Urinary bladder (tissue), 4 donors: ENCODE results near the gene ZNF823. TPM values are rescaled to one million over a fixed set of nuclear protein-coding genes. Genes with fewer than 3 reads are reported as not detected.
"Not testable (repeated sequence)": the region's sequence is repeated elsewhere in the genome, so short reads cannot be mapped to it uniquely, and the experiment has no call there.

ENCODE experiments used
- DNase-seq: peaks from one replicate; pipeline ENCODE4 v3.0.0-alpha.2; 2015; ENCODE audit errors: extremely low spot score
- H3K27ac ChIP-seq: one replicate; pipeline ENCODE4 v1.5.1; 2013; ENCODE audit warnings: low read depth, mild to moderate bottlenecking, moderate library complexity
- H3K36me3 ChIP-seq: one replicate; pipeline ENCODE4 v1.6.1; 2013; ENCODE audit warnings: mild to moderate bottlenecking, moderate library complexity; ENCODE audit not compliant: insufficient read depth
- H3K4me1 ChIP-seq: one replicate; pipeline ENCODE4 v1.6.1; 2013; ENCODE audit warnings: mild to moderate bottlenecking, moderate library complexity; ENCODE audit not compliant: insufficient read depth
- H3K4me3 ChIP-seq: one replicate; pipeline ENCODE4 v1.5.1; 2013; ENCODE audit warnings: low read depth, low read length
- WGBS: extraction: QIAGEN DNeasy Blood & Tissue Kit; methylation state at CpG from one replicate; pipeline ENCODE4 v1.1.7; 2013; 5-methylcytosine and 5-hydroxymethylcytosine counted together
- polyA plus RNA-seq: library from polyadenylated mRNA; stranded (reverse); fragments of 200-250 nt; gene quantifications from one replicate; pipeline ENCODE4 v1.2.3, GENCODE V29; 2013
- total RNA-seq: library from RNA; depleted of rRNA; stranded (reverse); fragments of >200 nt; gene quantifications from one replicate; pipeline ENCODE4 v1.2.3, GENCODE V29; 2014
- donor health status: healthy with polysubstance abuse.
- donor health status: healthy.

The ZNF823 gene
- total RNA-seq (35.1 TPM), polyA plus RNA-seq (3.5 TPM)

DNA sequence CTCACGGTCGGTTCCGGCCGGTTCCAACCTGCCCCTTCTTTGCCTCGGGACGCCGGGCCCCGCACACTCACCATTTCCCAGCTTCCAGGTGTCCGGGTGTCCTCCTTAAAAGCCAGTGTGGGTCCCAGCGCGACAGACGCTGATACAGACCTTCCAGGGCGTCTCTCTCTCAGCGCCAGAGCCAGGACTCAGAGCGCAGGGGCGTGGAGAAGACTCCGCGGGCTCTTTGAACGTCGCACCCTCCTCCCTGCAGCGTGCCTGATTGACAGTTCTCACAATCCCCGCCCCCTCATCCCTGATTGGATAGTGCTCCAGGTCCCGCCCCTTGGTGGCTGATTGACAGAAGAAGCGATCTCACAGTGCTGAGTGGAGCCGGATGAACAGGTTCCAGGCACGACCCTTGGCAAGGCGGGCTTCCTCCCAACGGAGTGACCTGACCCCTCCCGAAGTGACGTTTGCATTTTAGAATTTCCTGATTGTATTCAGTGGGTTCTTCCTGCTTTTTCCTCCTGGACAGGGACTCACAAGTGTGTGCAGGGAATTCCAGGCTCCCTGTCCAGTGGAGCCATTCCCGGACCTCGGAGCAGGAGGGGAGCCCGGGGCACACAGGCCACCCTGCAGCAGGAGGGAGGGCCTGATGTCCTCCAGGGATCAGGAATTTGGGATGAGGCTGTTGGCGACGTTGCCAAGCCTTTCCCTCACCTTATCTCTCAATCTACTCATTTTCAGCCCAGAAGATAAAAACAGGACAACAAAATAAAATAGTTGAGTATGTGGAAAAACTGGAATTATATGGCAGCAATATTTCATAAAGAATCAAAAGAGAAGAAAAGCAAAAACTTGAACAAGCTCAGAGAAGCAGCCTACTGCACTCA, at the start of gene ZNF823:
TSS of gene ZNF823 (minus strand) at position 201 of the 875 bp plus-strand sequence. CDS start at position 74, 127 bp downstream.
- Histone ChIP-seq H3K36me3 (no peaks in the 10 kb centered on the region), H3K4me1 (no peaks in the 10 kb centered on the region), H3K4me3 (peak within 1 kb of the TSS; percentile 76), H3K27ac (peak within 1 kb of the TSS; percentile 88)
- DNase-seq = peak; percentile 100
- under 1% methylated on average over 35 of the region's 35 CpGs for WGBS

- Histone ChIP-seq H3K27ac (no peak overlapping the region), H3K4me1 (no peaks in the 10 kb centered on the region), H3K4me3 (no peak overlapping the region), H3K36me3 (no peaks in the 10 kb centered on the region)
- WGBS = 76% methylated on average over 3 of the region's 3 CpGs
- DNase-seq = no peak
Measured at GRCh38 chr19:11787536-11787935, 48.8 kb upstream of the ZNF823 start.

DNA sequence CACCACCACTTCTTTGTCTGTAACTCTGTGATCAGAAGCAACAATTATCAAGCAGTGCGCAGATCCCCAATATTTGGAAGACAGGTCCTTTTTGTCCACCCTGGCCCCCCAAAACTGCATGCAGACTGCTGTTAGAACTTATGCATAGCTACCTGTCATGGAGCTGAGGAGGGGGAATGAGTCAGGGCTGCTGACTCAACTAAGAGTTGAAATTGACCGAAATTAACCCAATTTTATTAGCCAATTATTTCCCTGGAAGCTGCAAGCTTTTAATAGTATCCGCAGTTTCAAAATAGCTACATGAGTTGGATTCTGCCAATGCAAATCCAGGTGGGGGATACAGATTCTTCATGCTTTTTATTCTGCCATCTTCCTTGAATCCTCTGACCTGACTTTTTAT, 45.6 kb upstream of the ZNF823 start:
- no peaks in the 10 kb centered on the region for H3K4me1 ChIP-seq
- WGBS = 97% methylated on average over 3 of the region's 3 CpGs
- no peak overlapping the region for H3K27ac ChIP-seq
- no peak for DNase-seq
- no peak overlapping the region for H3K4me3 ChIP-seq
- H3K36me3 ChIP-seq = peaks cover 14% of the 10 kb centered on the region

GRCh38 chr19:11783767-11784166, 45.0 kb upstream of the ZNF823 start:
- H3K36me3 ChIP-seq = peaks cover 16% of the 10 kb centered on the region
- H3K4me3 ChIP-seq = no peak overlapping the region
- DNase-seq = no peak
- H3K27ac ChIP-seq = no peak overlapping the region
- no peaks in the 10 kb centered on the region for H3K4me1 ChIP-seq
- 99% methylated on average over 1 of the region's 1 CpG for WGBS

DNA sequence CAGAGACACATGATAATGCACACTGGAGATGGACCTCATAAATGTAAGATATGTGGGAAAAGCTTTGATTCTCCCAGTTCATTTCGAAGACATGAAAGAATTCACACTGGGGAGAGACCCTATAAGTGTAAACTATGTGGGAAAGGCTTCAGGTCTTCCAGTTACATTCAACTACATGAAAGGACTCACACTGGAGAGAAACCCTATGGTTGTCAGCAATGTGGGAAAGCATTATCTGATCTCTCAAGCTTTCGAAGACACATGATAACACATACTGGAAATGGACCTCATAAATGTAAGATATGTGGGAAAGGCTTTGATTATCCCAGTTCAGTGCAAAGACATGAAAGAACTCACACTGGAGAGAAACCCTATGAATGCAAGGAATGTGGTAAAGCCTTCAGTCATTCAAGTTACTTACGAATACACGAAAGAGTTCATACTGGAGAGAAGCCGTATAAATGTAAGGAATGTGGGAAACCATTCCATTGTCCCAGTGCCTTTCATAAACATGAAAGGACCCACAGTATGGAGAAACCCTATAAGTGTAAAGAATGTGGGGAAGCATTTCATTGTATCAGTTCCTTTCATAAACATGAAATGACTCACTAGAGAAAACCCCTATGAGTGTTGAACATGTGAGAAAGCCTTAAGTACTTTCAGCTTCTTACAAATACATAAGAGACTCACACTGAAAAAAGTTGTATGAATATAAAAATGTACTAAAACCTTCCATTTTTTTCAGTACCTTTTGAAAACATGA, 42.7 kb upstream of the ZNF823 start:
- DNase-seq = no peak
- 98% methylated on average over 5 of the region's 5 CpGs for WGBS
- Histone ChIP-seq H3K27ac (no peak overlapping the region), H3K4me3 (no peak overlapping the region), H3K4me1 (no peaks in the 10 kb centered on the region), H3K36me3 (peaks cover 19% of the 10 kb centered on the region)

DNA sequence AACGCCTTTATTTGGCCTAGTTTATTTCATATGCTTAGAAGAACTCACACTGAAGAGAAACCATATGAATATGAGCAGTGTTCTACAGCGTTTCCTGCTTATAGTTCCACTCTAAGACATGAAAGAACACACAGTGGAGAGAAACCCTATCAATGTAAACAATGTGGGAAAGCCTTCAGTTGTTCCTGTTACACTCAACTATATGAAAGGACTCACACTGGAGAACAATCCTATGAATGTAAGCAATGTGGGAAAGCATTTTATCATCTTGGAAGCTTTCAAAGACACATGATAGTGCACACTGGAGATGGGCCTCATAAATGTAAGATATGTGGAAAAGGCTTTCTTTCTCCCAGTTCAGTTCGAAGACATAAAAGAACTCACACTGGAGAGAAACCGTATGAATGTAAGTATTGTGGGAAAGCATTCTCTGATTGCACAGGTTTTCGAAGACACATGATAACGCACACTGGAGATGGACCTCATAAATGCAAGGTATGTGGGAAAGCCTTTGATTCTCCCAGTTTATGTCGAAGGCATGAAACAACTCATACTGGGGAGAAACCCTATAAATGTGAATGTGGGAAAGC, 41.8 kb upstream of the ZNF823 start:
- WGBS = 99% methylated on average over 7 of the region's 7 CpGs
- no peak for DNase-seq
- no peaks in the 10 kb centered on the region for H3K4me1 ChIP-seq
- peaks cover 19% of the 10 kb centered on the region for H3K36me3 ChIP-seq
- no peak overlapping the region for H3K27ac ChIP-seq
- H3K4me3 ChIP-seq = no peak overlapping the region

GRCh38 chr19:11776669-11777068, 37.9 kb upstream of the ZNF823 start:
- peaks cover 19% of the 10 kb centered on the region for H3K36me3 ChIP-seq
- not testable (repeated sequence) for H3K27ac ChIP-seq, H3K4me3 ChIP-seq, H3K4me1 ChIP-seq, DNase-seq
- WGBS = 99% methylated on average over 11 of the region's 11 CpGs

DNA sequence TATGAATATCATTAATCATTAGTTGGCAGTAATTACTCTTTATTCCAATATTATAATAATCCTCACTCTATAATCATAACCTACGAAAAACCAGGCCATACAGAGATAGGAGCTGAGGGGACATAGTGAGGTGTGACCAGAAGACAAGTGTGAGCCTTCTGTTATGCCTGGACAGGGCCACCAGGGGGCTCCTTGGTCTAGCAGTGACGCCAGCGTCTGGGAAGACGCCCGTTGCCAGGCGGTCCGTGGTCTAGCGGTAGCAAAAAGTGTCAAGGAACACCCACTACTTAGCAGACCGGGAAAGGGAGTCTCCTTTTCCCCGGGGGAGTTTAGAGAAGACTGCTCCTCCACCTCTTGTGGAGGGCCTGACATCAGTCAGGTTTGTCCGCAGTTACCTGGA, 32.8 kb upstream of the ZNF823 start:
- WGBS = 74% methylated on average over 11 of the region's 11 CpGs
- not testable (repeated sequence) for H3K27ac ChIP-seq, DNase-seq, H3K4me3 ChIP-seq, H3K4me1 ChIP-seq, H3K36me3 ChIP-seq

DNA sequence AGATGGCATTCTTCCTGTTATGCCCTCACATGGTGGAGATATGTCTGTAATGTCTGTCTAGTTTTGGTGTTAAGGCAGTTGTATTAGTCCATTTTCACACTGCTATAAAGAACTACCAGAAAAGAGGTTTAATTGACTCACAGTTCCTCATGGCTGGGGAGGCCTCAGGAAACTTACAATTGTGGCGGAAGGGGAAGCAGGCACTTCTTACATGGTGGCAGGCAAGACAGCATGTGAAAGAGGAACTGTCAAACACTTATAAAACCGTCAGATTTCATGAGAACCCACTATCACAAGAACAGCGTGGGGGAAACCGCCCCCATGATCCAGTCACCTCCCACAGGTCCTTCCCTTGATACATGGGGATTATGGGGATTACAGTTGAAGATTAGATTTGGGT, 31.2 kb upstream of the ZNF823 start:
- WGBS = 95% methylated on average over 4 of the region's 4 CpGs
- H3K36me3 ChIP-seq = no peaks in the 10 kb centered on the region
- no peak overlapping the region for H3K4me3 ChIP-seq
- no peaks in the 10 kb centered on the region for H3K4me1 ChIP-seq
- H3K27ac ChIP-seq = no peak overlapping the region
- DNase-seq = no peak

- Histone ChIP-seq H3K36me3 (no peaks in the 10 kb centered on the region), H3K4me3 (peak overlapping the region; percentile 69), H3K4me1 (no peaks in the 10 kb centered on the region), H3K27ac (peak overlapping the region; percentile 89)
- 1% methylated on average over 20 of the region's 20 CpGs for WGBS
- no peak for DNase-seq
Measured at GRCh38 chr19:11767633-11768133, 28.9 kb upstream of the ZNF823 start.

- H3K27ac ChIP-seq = peak within 1 kb of the TSS; percentile 89
- no peaks in the 10 kb centered on the region for H3K36me3 ChIP-seq
- peak; percentile 92 for DNase-seq
- under 1% methylated on average over 61 of the region's 61 CpGs for WGBS
- H3K4me1 ChIP-seq = no peaks in the 10 kb centered on the region
- H3K4me3 ChIP-seq = peak within 1 kb of the TSS; percentile 69
Measured at GRCh38 chr19:11766597-11767591, 28.1 kb upstream of the ZNF823 start, which contains the start of gene ZNF441. Gene ZNF441 (plus strand): TSS chr19:11767000. CDS start chr19:11767194, 194 bp downstream.

- WGBS = 93% methylated on average over 1 of the region's 1 CpG
- Histone ChIP-seq H3K4me1 (no peaks in the 10 kb centered on the region), H3K27ac (no peak overlapping the region), H3K4me3 (no peak overlapping the region), H3K36me3 (no peaks in the 10 kb centered on the region)
- no peak for DNase-seq
Measured at GRCh38 chr19:11763611-11764010, 24.9 kb upstream of the ZNF823 start.
